ENCODE data around the gene EFTUD2. TPM values are rescaled to one million over a fixed set of nuclear protein-coding genes. Genes with fewer than 3 reads are reported as not detected.

Gene EFTUD2
- total and polyA plus RNA-seq, 2 experiments from 2014 or later = 65.2 to 87.0 TPM

DNA sequence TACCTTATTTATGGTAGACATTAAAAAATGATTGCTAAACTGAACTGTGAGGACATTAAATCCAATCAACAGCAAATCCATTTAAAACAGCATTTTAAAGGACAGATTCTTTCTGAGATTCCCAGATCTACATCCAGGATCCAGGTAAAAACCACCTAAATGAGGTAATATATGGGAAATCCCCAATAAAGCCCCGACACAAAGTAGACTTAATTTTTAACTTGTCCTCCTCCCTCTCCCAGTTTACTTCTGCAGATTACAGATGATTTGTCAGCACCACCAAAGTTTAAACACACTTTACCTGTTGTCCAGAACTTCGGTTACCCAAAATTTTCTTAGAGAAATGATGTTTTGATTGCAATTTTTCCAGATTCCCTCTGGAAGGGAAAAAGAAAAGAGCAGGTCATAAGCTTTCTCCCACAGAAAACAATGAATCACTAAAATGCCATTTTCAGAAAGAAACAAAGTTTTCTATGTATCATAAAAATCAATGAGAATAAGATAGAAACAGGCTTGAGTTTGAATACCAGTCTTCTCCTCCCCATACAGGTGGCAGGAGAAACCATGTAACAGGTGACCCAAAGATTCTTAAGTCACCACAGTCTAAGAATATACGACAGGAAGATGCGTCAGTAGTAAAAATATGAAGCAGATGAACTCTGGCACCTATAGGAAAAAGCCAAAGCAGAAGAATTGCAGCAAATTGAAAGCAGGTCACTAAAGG, 92.0 kb downstream of the EFTUD2 start:
- 88% methylated on average over 4 of the region's 4 CpGs for WGBS (ENCODE audit: low lambda C conversion rate, missing lambda C conversion rate)
- H3K4me2 ChIP-seq = no peak overlapping the region

GRCh38 chr17:44804302-44805089, 94.7 kb downstream of the EFTUD2 start:
- TF ChIP-seq CTCF (IDR thresholded peaks at IDR 0.05; ENCODE audit: poor library complexity) (no peak), EZH2phosphoT487 (IDR thresholded peaks at IDR 0.05; ENCODE audit: low read depth, severe bottlenecking, unreplicated experiment) (no peak)
- peaks cover 20% of the 10 kb centered on the region for H3K79me2 ChIP-seq
- DNase-seq (ENCODE audit: low spot score) = peak; percentile 70
- peaks cover 6% of the 10 kb centered on the region for H3K4me1 ChIP-seq (ENCODE audit: insufficient read depth)
- H3K4me2 ChIP-seq = peak overlapping the region; percentile 19
- H3K36me3 ChIP-seq (replicated peaks; ENCODE audit: insufficient read depth, low read depth) = no peaks in the 10 kb centered on the region
- H3K9me2 ChIP-seq (replicated peaks; ENCODE audit: insufficient read depth) = no peaks in the 10 kb centered on the region
- peak overlapping the region; percentile 51 for H3K27ac ChIP-seq
- no peak overlapping the region for H2AFZ ChIP-seq
- no peak overlapping the region for H3K4me3 ChIP-seq
- no peaks in the 10 kb centered on the region for H4K20me1 ChIP-seq (ENCODE audit: insufficient read depth, poor library complexity, severe bottlenecking)
- H3K9me3 ChIP-seq (ENCODE audit: low read depth) = no peaks in the 10 kb centered on the region
- 63% methylated on average over 10 of the region's 10 CpGs for WGBS (ENCODE audit: low lambda C conversion rate, missing lambda C conversion rate)
- H3K27me3 ChIP-seq = no peaks in the 10 kb centered on the region

More for the DNA sequence above, 92.0 kb downstream of the EFTUD2 start:
- Histone ChIP-seq H3K79me2 (peaks cover 37% of the 10 kb centered on the region), H3K27me3 (no peaks in the 10 kb centered on the region), H3K27ac (no peak overlapping the region), H3K9me3 (ENCODE audit: low read depth) (no peaks in the 10 kb centered on the region), H4K20me1 (ENCODE audit: insufficient read depth, poor library complexity, severe bottlenecking) (no peaks in the 10 kb centered on the region), H3K9me2 (replicated peaks; ENCODE audit: insufficient read depth) (no peaks in the 10 kb centered on the region), H3K4me3 (no peak overlapping the region), H3K4me1 (ENCODE audit: insufficient read depth) (peaks cover 6% of the 10 kb centered on the region), H2AFZ (no peak overlapping the region), H3K36me3 (replicated peaks; ENCODE audit: insufficient read depth, low read depth) (no peaks in the 10 kb centered on the region)
- TF ChIP-seq CTCF (IDR thresholded peaks at IDR 0.05; ENCODE audit: poor library complexity) (no peak), EZH2phosphoT487 (IDR thresholded peaks at IDR 0.05; ENCODE audit: low read depth, severe bottlenecking, unreplicated experiment) (no peak), EZH2 (IDR thresholded peaks at IDR 0.05; ENCODE audit: borderline replicate concordance) (no peak)
- no peak for DNase-seq (ENCODE audit: low spot score)

GRCh38 chr17:44801880-44802279, 97.4 kb downstream of the EFTUD2 start:
- Histone ChIP-seq H3K4me2 (no peak overlapping the region), H3K27ac (no peak overlapping the region), H3K9me2 (replicated peaks; ENCODE audit: insufficient read depth) (no peaks in the 10 kb centered on the region), H3K4me3 (no peak overlapping the region), H3K4me1 (ENCODE audit: insufficient read depth) (peaks cover 6% of the 10 kb centered on the region), H3K36me3 (replicated peaks; ENCODE audit: insufficient read depth, low read depth) (no peaks in the 10 kb centered on the region), H3K79me2 (peaks cover 8% of the 10 kb centered on the region), H2AFZ (no peak overlapping the region), H4K20me1 (ENCODE audit: insufficient read depth, poor library complexity, severe bottlenecking) (no peaks in the 10 kb centered on the region), H3K9me3 (ENCODE audit: low read depth) (no peaks in the 10 kb centered on the region), H3K27me3 (no peaks in the 10 kb centered on the region)
- WGBS (ENCODE audit: low lambda C conversion rate, missing lambda C conversion rate) = 90% methylated on average over 5 of the region's 5 CpGs
- TF ChIP-seq CTCF (IDR thresholded peaks at IDR 0.05; ENCODE audit: poor library complexity) (no peak), EZH2phosphoT487 (IDR thresholded peaks at IDR 0.05; ENCODE audit: low read depth, severe bottlenecking, unreplicated experiment) (no peak), EZH2 (IDR thresholded peaks at IDR 0.05; ENCODE audit: borderline replicate concordance) (no peak)
- no peak for DNase-seq (ENCODE audit: low spot score)

Small RNAs within 50 kb of the gene (microRNA-seq; reads per million reads assigned to microRNA genes)
- gene MIR6783 = 4.5 reads per million, percentile 5 among the genes with 10 or more reads in this experiment

Small RNAs within 50 kb of the gene (small RNA-seq; reads per million reads assigned to genes)
- gene CCDC103 (not detected), gene MIR6783 (not detected), gene RN7SL405P (not detected)

Other genes with a start within 250 kb of the EFTUD2 start
- 0.04 and 0.13 TPM in 2 replicates for gene MEIOC, start 243.0 kb downstream of the EFTUD2 start, total RNA-seq
- 0.18 and 0.28 TPM in 2 replicates for gene MEIOC, start 243.0 kb downstream of the EFTUD2 start, polyA plus RNA-seq
- gene CCDC43, start 209.7 kb downstream of the EFTUD2 start, total RNA-seq = 23.7 and 29.2 TPM in 2 replicates
- 19.9 and 20.6 TPM in 2 replicates for gene CCDC43, start 209.7 kb downstream of the EFTUD2 start, polyA plus RNA-seq
- 1.8 and 4.1 TPM in 2 replicates for gene DBF4B, start 190.8 kb downstream of the EFTUD2 start, total RNA-seq
- 3.4 and 4.1 TPM in 2 replicates for gene DBF4B, start 190.8 kb downstream of the EFTUD2 start, polyA plus RNA-seq
- 0.28 and 0.90 TPM in 2 replicates for gene ADAM11, start 140.5 kb downstream of the EFTUD2 start, total RNA-seq
- 0.50 and 1.4 TPM in 2 replicates for gene ADAM11, start 140.5 kb downstream of the EFTUD2 start, polyA plus RNA-seq
- gene GJC1, start 69.2 kb downstream of the EFTUD2 start, total RNA-seq = 9.2 and 11.4 TPM in 2 replicates
- 6.3 and 7.5 TPM in 2 replicates for gene GJC1, start 69.2 kb downstream of the EFTUD2 start, polyA plus RNA-seq
- gene HIGD1B, start 51.6 kb downstream of the EFTUD2 start, total RNA-seq = not detected in 2 replicates
- gene HIGD1B, start 51.6 kb downstream of the EFTUD2 start, polyA plus RNA-seq = 0.57 TPM in 1 of 2 replicates, not detected in the other
- gene GFAP, start 16.1 kb upstream of the EFTUD2 start, total RNA-seq = 0.10 and 1.6 TPM in 2 replicates
- not detected in 2 replicates for gene GFAP, start 16.1 kb upstream of the EFTUD2 start, polyA plus RNA-seq
- 1.8 and 2.1 TPM in 2 replicates for gene KIF18B, start 48.3 kb upstream of the EFTUD2 start, total RNA-seq
- 4.3 and 5.0 TPM in 2 replicates for gene KIF18B, start 48.3 kb upstream of the EFTUD2 start, polyA plus RNA-seq
- gene C1QL1, start 68.9 kb upstream of the EFTUD2 start, total RNA-seq = 12.8 and 15.1 TPM in 2 replicates
- gene C1QL1, start 68.9 kb upstream of the EFTUD2 start, polyA plus RNA-seq = 54.9 and 68.3 TPM in 2 replicates
- 31.3 and 47.4 TPM in 2 replicates for gene DCAKD, start 152.2 kb upstream of the EFTUD2 start, total RNA-seq
- 29.9 and 33.3 TPM in 2 replicates for gene DCAKD, start 152.2 kb upstream of the EFTUD2 start, polyA plus RNA-seq
- gene NMT1, start 161.9 kb upstream of the EFTUD2 start, total RNA-seq = 68.5 and 71.2 TPM in 2 replicates
- gene NMT1, start 161.9 kb upstream of the EFTUD2 start, polyA plus RNA-seq = 90.1 and 126 TPM in 2 replicates
- gene PLCD3, start 233.1 kb upstream of the EFTUD2 start, total RNA-seq = 49.2 and 69.7 TPM in 2 replicates
- gene PLCD3, start 233.1 kb upstream of the EFTUD2 start, polyA plus RNA-seq = 35.7 and 41.8 TPM in 2 replicates
- gene ACBD4, start 236.2 kb upstream of the EFTUD2 start, total RNA-seq = 8.1 and 8.2 TPM in 2 replicates
- gene ACBD4, start 236.2 kb upstream of the EFTUD2 start, polyA plus RNA-seq = 11.2 and 13.7 TPM in 2 replicates
- 17.1 and 19.2 TPM in 2 replicates for gene HEXIM1, start 249.0 kb upstream of the EFTUD2 start, total RNA-seq
- gene HEXIM1, start 249.0 kb upstream of the EFTUD2 start, polyA plus RNA-seq = 13.5 and 14.5 TPM in 2 replicates

Measured in hepatocyte (in vitro differentiated cells).